SK-N-MC (cell line): ENCODE measurements around the gene BBS12.

Source experiments
- DNase-seq: peaks from one replicate; pipeline ENCODE4 v3.0.0-alpha.2; 2011; ENCODE audit warnings: low read depth, low spot score
- H3K27ac ChIP-seq: fragments of 200-600 bp; sonication (generic); 2 replicates; pipeline ENCODE4 v1.5.1; 2016; ENCODE audit warnings: mixed run types
- H3K36me3 ChIP-seq: fragments of 200-600 bp; sonication (generic); 2 replicates; pipeline ENCODE4 v1.6.1; 2017; ENCODE audit warnings: antibody characterized with exemption, low read length, mixed read lengths; ENCODE audit not compliant: insufficient read depth
- H3K4me3 ChIP-seq: fragments of 200-600 bp; sonication (generic); 2 replicates; pipeline ENCODE4 v1.5.1; 2016
- H3K9ac ChIP-seq: fragments of 200-600 bp; sonication (generic); 2 replicates; pipeline ENCODE4 v1.8.0; 2017; ENCODE audit warnings: mixed run types, mixed read lengths; ENCODE audit not compliant: insufficient read length
- H3K9me3 ChIP-seq: fragments of 200-600 bp; sonication (generic); 2 replicates; pipeline ENCODE4 v1.6.1; 2017; ENCODE audit warnings: low read depth, mild to moderate bottlenecking, antibody characterized with exemption, low read length, moderate library complexity, mixed read lengths
- EZH2 ChIP-seq: fragments of 200-600 bp; sonication (generic); IDR thresholded peaks from one replicate; pipeline ENCODE4 v1.6.1; 2017; ENCODE audit warnings: antibody characterized with exemption
- FOXP2 ChIP-seq: optimal IDR thresholded peaks from 2 replicates; pipeline ENCODE3; 2011; ENCODE audit warnings: mild to moderate bottlenecking, moderate library complexity; ENCODE audit not compliant: insufficient read depth; ENCODE audit errors: extremely low read length, control extremely low read depth
- POLR2AphosphoS5 ChIP-seq: IDR thresholded peaks from 2 replicates; pipeline ENCODE4 v1.6.1; 2012; ENCODE audit warnings: mild to moderate bottlenecking, low read depth, low read length, borderline replicate concordance

The BBS12 gene

GRCh38 chr4:122700178-122700725 is 32.3 kb upstream of the BBS12 start:
- H3K27ac ChIP-seq, result no peak overlapping the region
- TF ChIP-seq POLR2AphosphoS5 (no peak), EZH2 (no peak), FOXP2 (no peak)
- no peak overlapping the region for H3K4me3 ChIP-seq
- DNase-seq, result no peak
- H3K9ac ChIP-seq, result no peak overlapping the region
- no peaks in the 10 kb centered on the region for H3K36me3 ChIP-seq
- H3K9me3 ChIP-seq, result no peaks in the 10 kb centered on the region

GRCh38 chr4:122701061-122701460 is 31.4 kb upstream of the BBS12 start:
- no peak overlapping the region for H3K9ac ChIP-seq
- H3K27ac ChIP-seq, result no peak overlapping the region
- DNase-seq, result no peak
- no peaks in the 10 kb centered on the region for H3K36me3 ChIP-seq
- no peak overlapping the region for H3K4me3 ChIP-seq
- no peaks in the 10 kb centered on the region for H3K9me3 ChIP-seq
- TF ChIP-seq FOXP2, result no peak
- TF ChIP-seq EZH2, result no peak
- no peak for TF ChIP-seq POLR2AphosphoS5

GRCh38 chr4:122701965-122702364 is 30.5 kb upstream of the BBS12 start:
- Histone ChIP-seq H3K27ac (no peak overlapping the region), H3K36me3 (no peaks in the 10 kb centered on the region), H3K4me3 (no peak overlapping the region), H3K9me3 (no peaks in the 10 kb centered on the region), H3K9ac (no peak overlapping the region)
- TF ChIP-seq EZH2, result no peak
- TF ChIP-seq FOXP2, result no peak
- no peak for TF ChIP-seq POLR2AphosphoS5
- no peak for DNase-seq

GRCh38 chr4:122702939-122703338 is 29.6 kb upstream of the BBS12 start:
- Histone ChIP-seq H3K4me3 (no peak overlapping the region), H3K9me3 (no peaks in the 10 kb centered on the region), H3K9ac (no peak overlapping the region), H3K27ac (no peak overlapping the region), H3K36me3 (no peaks in the 10 kb centered on the region)
- TF ChIP-seq FOXP2 (no peak), POLR2AphosphoS5 (no peak), EZH2 (no peak)
- DNase-seq, result no peak

- TF ChIP-seq POLR2AphosphoS5 (no peak), EZH2 (no peak), FOXP2 (no peak)
- H3K9ac ChIP-seq, result no peak overlapping the region
- no peak for DNase-seq
- H3K9me3 ChIP-seq, result no peaks in the 10 kb centered on the region
- H3K4me3 ChIP-seq, result no peak overlapping the region
- H3K36me3 ChIP-seq, result no peaks in the 10 kb centered on the region
- H3K27ac ChIP-seq, result no peak overlapping the region
Observed at GRCh38 chr4:122703868-122704267, 28.6 kb upstream of the BBS12 start.

GRCh38 chr4:122705009-122705408 is 27.5 kb upstream of the BBS12 start:
- H3K4me3 ChIP-seq, result no peak overlapping the region
- H3K9ac ChIP-seq, result no peak overlapping the region
- no peak overlapping the region for H3K27ac ChIP-seq
- H3K9me3 ChIP-seq, result no peaks in the 10 kb centered on the region
- DNase-seq, result no peak
- H3K36me3 ChIP-seq, result no peaks in the 10 kb centered on the region
- no peak for TF ChIP-seq EZH2
- TF ChIP-seq POLR2AphosphoS5, result no peak
- no peak for TF ChIP-seq FOXP2

GRCh38 chr4:122705547-122706117 is 26.9 kb upstream of the BBS12 start:
- no peak overlapping the region for H3K9ac ChIP-seq
- H3K27ac ChIP-seq, result no peak overlapping the region
- no peak overlapping the region for H3K4me3 ChIP-seq
- TF ChIP-seq FOXP2 (no peak), EZH2 (no peak), POLR2AphosphoS5 (no peak)
- no peaks in the 10 kb centered on the region for H3K9me3 ChIP-seq
- no peak for DNase-seq
- no peaks in the 10 kb centered on the region for H3K36me3 ChIP-seq

GRCh38 chr4:122706511-122706910 is 26.0 kb upstream of the BBS12 start:
- no peak for DNase-seq
- TF ChIP-seq FOXP2 (no peak), EZH2 (no peak), POLR2AphosphoS5 (no peak)
- H3K36me3 ChIP-seq, result no peaks in the 10 kb centered on the region
- no peak overlapping the region for H3K9ac ChIP-seq
- H3K4me3 ChIP-seq, result no peak overlapping the region
- no peaks in the 10 kb centered on the region for H3K9me3 ChIP-seq
- no peak overlapping the region for H3K27ac ChIP-seq

GRCh38 chr4:122707497-122707896 is 25.0 kb upstream of the BBS12 start:
- no peaks in the 10 kb centered on the region for H3K9me3 ChIP-seq
- no peaks in the 10 kb centered on the region for H3K36me3 ChIP-seq
- H3K27ac ChIP-seq, result no peak overlapping the region
- no peak overlapping the region for H3K9ac ChIP-seq
- no peak overlapping the region for H3K4me3 ChIP-seq
- DNase-seq, result no peak
- TF ChIP-seq POLR2AphosphoS5 (no peak), EZH2 (no peak), FOXP2 (no peak)
